NCI-H146 (cell line): ENCODE measurements around the gene HEATR5A.
"Not testable (repeated sequence)": the region's sequence is repeated elsewhere in the genome, so short reads cannot be mapped to it uniquely, and the experiment has no call there.

Experiments used
- DNase-seq: peaks from one replicate; lab custom pipeline; 2025; lab: John Stamatoyannopoulos, UW

Gene HEATR5A

DNA sequence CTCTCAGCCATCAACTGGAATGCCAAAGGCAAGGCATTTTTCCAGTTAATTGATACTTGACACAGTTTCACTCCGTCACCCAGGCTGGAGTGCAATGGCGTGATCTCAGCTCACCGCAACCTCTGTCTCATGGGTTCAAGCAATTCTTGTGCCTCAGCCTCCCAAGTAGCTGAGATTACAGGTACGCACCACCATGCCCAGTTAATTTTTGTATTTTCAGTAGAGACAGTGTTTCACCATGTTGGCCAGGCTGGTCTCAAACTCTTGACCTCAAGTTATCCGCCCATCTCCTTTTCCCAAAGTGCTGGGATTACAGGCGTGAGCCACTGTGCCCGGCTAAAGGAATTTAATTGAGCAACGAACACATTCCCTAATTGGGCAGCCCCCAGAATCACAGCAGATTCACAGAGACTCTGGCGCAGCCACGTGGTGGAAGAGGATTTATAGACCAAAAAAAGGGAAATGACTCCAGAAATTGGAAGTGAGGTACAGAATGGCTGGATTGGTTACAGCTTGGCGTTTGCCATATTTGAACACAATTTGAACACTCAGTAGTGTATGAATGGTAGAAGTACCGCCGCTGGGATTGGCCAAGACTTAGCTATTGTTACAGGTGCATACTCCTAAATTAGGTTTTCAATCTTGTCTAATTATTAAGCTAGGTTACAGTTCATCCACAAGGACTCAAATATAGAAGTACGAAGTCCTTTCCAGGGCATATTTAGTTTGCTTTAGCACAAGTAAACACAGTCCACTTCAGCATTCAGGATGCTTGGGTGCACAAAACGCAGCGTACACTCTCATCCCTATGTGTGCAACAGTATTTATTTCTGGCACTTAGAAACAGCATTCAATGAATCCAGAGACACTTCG lies 162.6 kb downstream of the HEATR5A start:
- not testable (repeated sequence) for DNase-seq

- DNase-seq, result no peak
Observed at GRCh38 chr14:31257244-31257553, 163.2 kb downstream of the HEATR5A start.

DNA sequence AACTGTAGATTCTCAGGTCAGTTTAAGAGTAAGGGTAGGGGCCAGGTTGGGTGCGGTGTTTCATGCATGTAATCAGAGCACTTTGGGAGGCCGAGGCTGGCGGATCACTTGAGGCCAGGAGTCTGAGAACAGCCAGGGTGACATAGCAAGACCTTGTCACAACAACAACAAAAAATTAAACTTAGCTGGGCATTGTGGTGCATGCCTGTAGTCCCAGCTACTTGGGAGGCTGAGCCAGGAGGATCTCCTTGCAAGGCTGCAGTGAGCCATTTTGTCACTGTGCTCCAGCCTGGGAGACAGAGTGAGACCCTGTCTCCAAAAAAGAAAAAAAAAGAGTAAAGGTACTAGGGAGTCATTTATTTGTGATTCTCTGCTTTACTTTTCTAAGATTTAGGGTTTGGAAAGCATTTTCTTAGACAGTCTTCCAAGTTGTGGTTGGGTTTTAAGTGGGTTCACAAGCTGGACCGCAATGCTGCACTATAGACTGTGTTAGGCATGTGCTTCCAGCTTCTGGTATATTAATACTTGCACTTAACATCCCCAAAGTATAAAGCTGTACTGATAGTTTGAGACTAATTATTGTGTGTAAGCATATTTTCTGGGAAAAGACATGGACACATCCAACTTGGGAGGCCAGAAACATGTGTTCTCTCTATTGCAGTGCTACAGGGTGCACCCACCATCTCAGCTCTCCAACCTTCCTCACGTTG lies 163.7 kb downstream of the HEATR5A start:
- DNase-seq, result no peak

DNA sequence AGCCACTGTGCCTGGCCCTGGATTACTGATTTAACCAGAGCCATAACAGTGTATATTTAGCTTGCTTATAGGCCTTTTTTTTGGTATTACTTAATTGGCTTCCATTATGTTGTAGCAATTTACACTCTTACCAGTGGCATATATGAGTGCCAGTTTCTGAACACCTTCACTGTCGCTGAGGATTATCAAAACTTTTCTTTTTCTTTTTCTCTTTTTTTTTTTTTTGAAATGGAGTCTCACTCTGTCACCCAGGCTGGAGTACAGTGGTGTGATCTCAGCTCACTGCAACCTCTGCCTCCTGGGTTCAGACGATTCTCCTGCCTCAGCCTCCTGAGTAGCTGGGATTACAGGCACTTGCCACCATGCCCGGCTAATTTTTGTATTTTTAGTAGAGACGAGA lies 164.4 kb downstream of the HEATR5A start:
- not testable (repeated sequence) for DNase-seq

DNA sequence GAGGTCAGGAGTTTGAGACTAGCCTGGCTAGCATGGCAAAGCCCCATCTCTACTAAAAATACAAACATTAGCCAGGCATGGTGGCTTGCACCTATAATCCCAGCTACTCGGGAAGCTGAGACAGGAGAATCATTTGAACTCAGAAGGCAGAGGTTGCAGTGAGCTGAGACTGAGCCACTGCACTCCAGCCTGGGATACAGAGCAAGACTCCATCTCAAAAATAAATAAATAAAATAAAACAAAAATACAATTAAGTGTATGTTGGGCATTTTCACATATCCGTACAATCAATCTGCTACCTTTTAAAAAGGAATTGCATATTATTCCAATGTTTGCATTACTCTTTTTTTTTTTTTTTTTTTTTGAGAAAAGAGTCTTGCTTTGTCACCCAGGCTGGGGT lies 165.1 kb downstream of the HEATR5A start:
- DNase-seq, result no peak

DNA sequence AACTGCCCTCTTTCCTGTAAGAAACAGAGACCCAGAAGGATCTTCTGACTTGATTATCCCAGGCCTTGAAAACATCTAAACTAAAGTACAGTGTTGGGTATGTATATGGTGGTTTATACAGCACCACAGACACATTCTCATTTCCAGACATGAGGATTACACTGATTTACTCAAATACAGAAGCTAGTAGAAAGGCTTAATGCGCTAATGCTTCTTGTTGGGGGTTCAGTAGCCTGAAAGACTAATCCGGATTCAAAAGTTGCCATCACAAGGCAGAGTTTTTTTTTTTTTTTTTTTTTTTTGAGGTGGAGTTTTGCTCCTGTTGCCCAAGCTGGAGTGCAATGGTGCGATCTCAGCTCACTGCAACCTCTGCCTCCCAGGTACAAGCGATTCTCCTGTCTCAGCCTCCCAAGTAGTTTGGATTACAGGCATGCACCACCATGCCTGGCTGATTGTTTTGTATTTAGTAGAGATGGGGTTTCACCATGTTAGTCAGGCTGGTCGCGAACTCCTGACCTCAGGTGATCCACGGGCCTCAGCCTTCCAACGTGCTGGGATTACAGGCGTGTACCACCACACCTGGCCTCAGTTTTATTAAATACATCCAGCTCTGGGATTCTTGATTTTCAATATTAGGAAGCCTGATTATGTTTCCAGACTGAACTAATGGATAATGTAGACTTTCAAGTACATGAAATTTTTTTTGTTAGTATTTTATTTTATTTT lies 166.4 kb downstream of the HEATR5A start:
- DNase-seq, result no peak

- peak; percentile 8 for DNase-seq
Observed at GRCh38 chr14:31252865-31253264, 167.5 kb downstream of the HEATR5A start.

- DNase-seq, result no peak
Observed at GRCh38 chr14:31251028-31251958, 169.1 kb downstream of the HEATR5A start.

- DNase-seq, result no peak
Observed at GRCh38 chr14:31244626-31245025, 175.7 kb downstream of the HEATR5A start.

DNA sequence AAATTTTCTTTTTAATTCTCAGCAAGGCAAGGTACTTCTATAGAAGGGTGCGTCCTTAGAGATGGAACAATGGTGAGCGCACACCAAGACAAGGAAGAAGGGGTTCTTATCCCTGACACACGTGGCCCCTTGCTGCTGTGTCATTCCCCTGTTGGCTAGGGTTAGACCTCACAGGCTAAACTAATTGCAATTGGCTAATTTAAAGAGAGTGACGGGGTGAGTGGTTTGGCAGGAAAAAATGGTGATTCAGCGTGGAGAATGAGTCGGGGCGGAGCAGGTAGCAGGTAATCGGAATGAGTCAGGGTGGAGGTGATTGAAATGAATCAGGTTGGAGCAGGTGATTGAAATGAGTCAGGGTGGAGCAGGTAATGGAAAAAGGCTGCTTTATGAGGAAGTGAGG lies 176.5 kb downstream of the HEATR5A start:
- no peak for DNase-seq

GRCh38 chr14:31242161-31242940 lies 178.0 kb downstream of the HEATR5A start:
- not testable (repeated sequence) for DNase-seq
